Esophagus mucosa (tissue), 1 donor: Measurements from ENCODE around the gene IL1R1. TPM values are rescaled to one million over a fixed set of nuclear protein-coding genes. Genes with fewer than 3 reads are reported as not detected.
"Not testable (repeated sequence)": the region's sequence is repeated elsewhere in the genome, so short reads cannot be mapped to it uniquely, and the experiment has no call there.

Experiments
- ATAC-seq: fragments of 200-7000 bp; cut with Tn5 transposase; one replicate; pipeline ENCODE4 v1.9.1; 2020
- total RNA-seq: library from RNA; stranded (reverse); gene quantifications from one replicate; pipeline ENCODE4 v1.2.4, GENCODE V29; 2023
- donor health status: DM: yes; HTN: yes; CAD: no.

The IL1R1 gene
- total RNA-seq, 1 donor from 2014 or later = 19.1 TPM

GRCh38 chr2:102112271-102112670, 30.3 kb upstream of the IL1R1 start:
- no peak for ATAC-seq

GRCh38 chr2:102112692-102113665, 29.6 kb upstream of the IL1R1 start:
- no peak for ATAC-seq

- no peak for ATAC-seq
These were observed 28.2 kb upstream of the IL1R1 start for GRCh38 chr2:102114290-102114721.

GRCh38 chr2:102114851-102115497, 27.6 kb upstream of the IL1R1 start:
- ATAC-seq = no peak

GRCh38 chr2:102116630-102117471, 25.7 kb upstream of the IL1R1 start:
- ATAC-seq = no peak

- no peak for ATAC-seq
These were observed 25.1 kb upstream of the IL1R1 start for GRCh38 chr2:102117472-102117858.

- ATAC-seq = no peak
These were observed 23.3 kb upstream of the IL1R1 start for GRCh38 chr2:102119255-102119654.

GRCh38 chr2:102120261-102120660, 22.3 kb upstream of the IL1R1 start:
- ATAC-seq = no peak

GRCh38 chr2:102120701-102121159, 21.8 kb upstream of the IL1R1 start:
- ATAC-seq = peak; percentile 32

GRCh38 chr2:102122115-102122514, 20.4 kb upstream of the IL1R1 start:
- ATAC-seq = no peak

- ATAC-seq = no peak
These were observed 19.6 kb upstream of the IL1R1 start for GRCh38 chr2:102122909-102123308.

GRCh38 chr2:102124421-102124820, 18.1 kb upstream of the IL1R1 start:
- ATAC-seq = not testable (repeated sequence)

- ATAC-seq = no peak
These were observed 16.4 kb upstream of the IL1R1 start for GRCh38 chr2:102126169-102126568.

- no peak for ATAC-seq
These were observed 15.9 kb upstream of the IL1R1 start for GRCh38 chr2:102126660-102127059.

GRCh38 chr2:102129082-102129481, 13.5 kb upstream of the IL1R1 start:
- no peak for ATAC-seq

- ATAC-seq = no peak
These were observed 12.4 kb upstream of the IL1R1 start for GRCh38 chr2:102129951-102130646.

GRCh38 chr2:102130647-102130991, 11.9 kb upstream of the IL1R1 start:
- no peak for ATAC-seq

- ATAC-seq = no peak
These were observed 11.0 kb upstream of the IL1R1 start for GRCh38 chr2:102131564-102131963.

GRCh38 chr2:102137138-102137537, 5.4 kb upstream of the IL1R1 start:
- peak; percentile 61 for ATAC-seq

- no peak for ATAC-seq
These were observed 4.2 kb upstream of the IL1R1 start for GRCh38 chr2:102138331-102138730.

GRCh38 chr2:102139851-102140250, 2.7 kb upstream of the IL1R1 start:
- no peak for ATAC-seq

GRCh38 chr2:102140377-102140776, 2.2 kb upstream of the IL1R1 start:
- ATAC-seq = no peak
